Loucy (cell line): ENCODE data around the gene ATF7IP.
"Not testable (repeated sequence)": the region's sequence is repeated elsewhere in the genome, so short reads cannot be mapped to it uniquely, and the experiment has no call there.

Source experiments
- H2AFZ ChIP-seq: fragments of 200-600 bp; sonication (generic); 2 replicates; pipeline ENCODE4 v1.6.0; 2016; ENCODE audit warnings: antibody characterized with exemption, mild to moderate bottlenecking, low read length, moderate library complexity
- H3F3A ChIP-seq: fragments of 200-600 bp; 2 replicates; pipeline ENCODE4 v1.6.0; 2016; ENCODE audit warnings: antibody characterized with exemption, low read depth, mild to moderate bottlenecking
- H3K27me3 ChIP-seq: fragments of 200-600 bp; sonication (generic); 2 replicates; pipeline ENCODE4 v1.6.1; 2014; ENCODE audit warnings: low read length, mild to moderate bottlenecking; ENCODE audit not compliant: insufficient read depth, poor library complexity, severe bottlenecking
- H3K36me3 ChIP-seq: fragments of 200-600 bp; sonication (generic); 2 replicates; pipeline ENCODE4 v1.6.1; 2016; ENCODE audit warnings: low read length; ENCODE audit not compliant: insufficient read depth
- H3K4me1 ChIP-seq: fragments of 200-600 bp; sonication (generic); 2 replicates; pipeline ENCODE4 v1.5.1; 2014; ENCODE audit warnings: low read length, mild to moderate bottlenecking; ENCODE audit not compliant: insufficient read depth, poor library complexity, severe bottlenecking
- H3K4me2 ChIP-seq: fragments of 200-600 bp; sonication (generic); 2 replicates; pipeline ENCODE4 v1.6.0; 2014; ENCODE audit warnings: antibody characterized with exemption, low read length, low read depth, mild to moderate bottlenecking; ENCODE audit not compliant: poor library complexity, severe bottlenecking
- H3K4me3 ChIP-seq: fragments of 200-600 bp; sonication (generic); 2 replicates; pipeline ENCODE4 v1.5.1; 2014; ENCODE audit warnings: low read length, mild to moderate bottlenecking, mixed read lengths; ENCODE audit not compliant: poor library complexity, severe bottlenecking
- H3K79me2 ChIP-seq: fragments of 200-600 bp; sonication (generic); 2 replicates; pipeline ENCODE4 v1.6.1; 2014; ENCODE audit warnings: low read length; ENCODE audit not compliant: insufficient read depth
- H3K9ac ChIP-seq: fragments of 200-600 bp; sonication (generic); 2 replicates; pipeline ENCODE4 v1.6.0; 2014; ENCODE audit warnings: mild to moderate bottlenecking, low read depth, low read length, moderate library complexity; ENCODE audit not compliant: poor library complexity, severe bottlenecking
- H3K9me2 ChIP-seq: fragments of 200-600 bp; sonication (generic); replicated peaks from 2 replicates; pipeline ENCODE4 v1.6.1; 2016; ENCODE audit warnings: low read depth, low read length, mixed read lengths
- H3K9me3 ChIP-seq: fragments of 200-600 bp; sonication (generic); 2 replicates; pipeline ENCODE4 v1.6.1; 2014; ENCODE audit warnings: mild to moderate bottlenecking, antibody characterized with exemption, low read length, low read depth; ENCODE audit not compliant: insufficient read depth
- H4K20me1 ChIP-seq: fragments of 200-600 bp; sonication (generic); 2 replicates; pipeline ENCODE4 v1.6.0; 2014; ENCODE audit warnings: antibody characterized with exemption, low read length, mild to moderate bottlenecking; ENCODE audit not compliant: insufficient read depth, poor library complexity, severe bottlenecking
- CTCF ChIP-seq: fragments of 200-600 bp; sonication (generic); conservative IDR thresholded peaks from 2 replicates; pipeline ENCODE4 v1.5.1; 2014; ENCODE audit warnings: mild to moderate bottlenecking, antibody characterized with exemption, low read length
- EZH2phosphoT487 ChIP-seq: fragments of 200-600 bp; IDR thresholded peaks from 2 replicates; pipeline ENCODE4 v1.6.1; 2018; ENCODE audit warnings: antibody characterized with exemption, mild to moderate bottlenecking, moderate library complexity, borderline replicate concordance

The ATF7IP gene

GRCh38 chr12:14365294-14366208 is at the start of gene ATF7IP:
TSS of gene ATF7IP (plus strand) at chr12:14365682. CDS start at chr12:14423916, 58,234 bp downstream.
- peaks cover 9% of the 10 kb centered on the region; the same call in 1 of the 2 replicates for H3F3A ChIP-seq
- TF ChIP-seq EZH2phosphoT487 (no peak), CTCF (peak; percentile 64)
- H3K9ac ChIP-seq, result peak within 1 kb of the TSS; percentile 79
- peak within 1 kb of the TSS; percentile 78 for H3K4me2 ChIP-seq
- peak within 1 kb of the TSS; percentile 73 for H2AFZ ChIP-seq
- H3K27me3 ChIP-seq, result no peaks in the 10 kb centered on the region
- H3K36me3 ChIP-seq, result no peaks in the 10 kb centered on the region
- peaks cover 20% of the 10 kb centered on the region for H4K20me1 ChIP-seq
- H3K79me2 ChIP-seq, result peaks cover 46% of the 10 kb centered on the region
- H3K9me3 ChIP-seq, result no peaks in the 10 kb centered on the region
- peak within 1 kb of the TSS; percentile 80 for H3K4me3 ChIP-seq
- H3K4me1 ChIP-seq, result peaks cover 34% of the 10 kb centered on the region
- H3K9me2 ChIP-seq, result no peaks in the 10 kb centered on the region

- Histone ChIP-seq H4K20me1 (no peaks in the 10 kb centered on the region), H3K27me3 (no peaks in the 10 kb centered on the region), H3K9me3 (no peaks in the 10 kb centered on the region), H3K79me2 (no peaks in the 10 kb centered on the region), H3K9me2 (no peaks in the 10 kb centered on the region), H3K4me3 (no peak overlapping the region), H2AFZ (no peak overlapping the region), H3K4me1 (no peaks in the 10 kb centered on the region), H3K4me2 (no peak overlapping the region), H3K9ac (no peak overlapping the region), H3K36me3 (no peaks in the 10 kb centered on the region), H3F3A (no peaks in the 10 kb centered on the region)
- no peak for TF ChIP-seq CTCF
- TF ChIP-seq EZH2phosphoT487, result no peak
These were observed 47.9 kb upstream of the ATF7IP start for GRCh38 chr12:14317362-14318146.

- H3F3A ChIP-seq, H3K4me1 ChIP-seq, H2AFZ ChIP-seq, H3K9ac ChIP-seq, H3K27me3 ChIP-seq, H3K36me3 ChIP-seq, H3K9me3 ChIP-seq, H3K4me3 ChIP-seq, H3K4me2 ChIP-seq, H3K9me2 ChIP-seq, H4K20me1 ChIP-seq, H3K79me2 ChIP-seq: not testable (repeated sequence)
These were observed 45.6 kb upstream of the ATF7IP start for GRCh38 chr12:14319704-14320427.
